ENCODE measurements around the gene GJB2. TPM values are rescaled to one million over a fixed set of nuclear protein-coding genes. Genes with fewer than 3 reads are reported as not detected.

The GJB2 gene
- total and polyA plus RNA-seq, 2 of the 8 experiments (the other 6 are each of a cell fraction or from before 2014, with no cell fraction given): 0.20 to 0.21 TPM

GRCh38 chr13:20193162-20193906 is 596 bp upstream of the GJB2 start:
- H3K4me3 ChIP-seq (ENCODE audit: extremely low read depth in 1 of 4, insufficient read depth in 2 of 4, low read depth in 3 of 4, low read length in 4 of 4): peak overlapping the region; percentile 7 to 63 (median 37)
- no peaks in the 10 kb centered on the region; a peak in 1 of 8 replicates for H3K36me3 ChIP-seq (ENCODE audit: control insufficient read depth in 2 of 4, insufficient read depth in 4 of 4, low read length in 3 of 4)
- peak overlapping the region; percentile 59 to 79 for H3K4me2 ChIP-seq (ENCODE audit: insufficient read depth in 1 of 2, low read depth in 2 of 2, low read length in 2 of 2)
- no peak overlapping the region for H4K91ac ChIP-seq (replicated peaks; ENCODE audit: insufficient read length, low read length)
- H2BK12ac ChIP-seq (ENCODE audit: low read depth, low read length): no peak overlapping the region
- H3K14ac ChIP-seq (ENCODE audit: insufficient read length): no peak overlapping the region
- no peak overlapping the region for H3K23ac ChIP-seq (ENCODE audit: insufficient read length)
- peaks cover 0 to 13% (median 5%) of the 10 kb centered on the region in 4 experiments; a peak in 6 of 7 replicates for H3K4me1 ChIP-seq (replicated peaks in 1 of 4; ENCODE audit: control insufficient read depth in 3 of 4, insufficient read depth in 4 of 4, low read length in 3 of 4)
- no peak overlapping the region for H2BK5ac ChIP-seq (ENCODE audit: low read depth, low read length)
- no peak overlapping the region for H4K5ac ChIP-seq (ENCODE audit: insufficient read length, low read depth, low read length)
- no peak overlapping the region for H3K18ac ChIP-seq (ENCODE audit: extremely low read depth, low read length)
- H3K23me2 ChIP-seq (ENCODE audit: low read depth, low read length): peaks cover 6% of the 10 kb centered on the region; the same call in 1 of the 2 replicates
- no peak overlapping the region for H2AFZ ChIP-seq (ENCODE audit: low read length)
- H3K9ac ChIP-seq (replicated peaks in 1 of 4; ENCODE audit: extremely low read depth in 1 of 4, low read depth in 3 of 4, low read length in 3 of 4): no peak overlapping the region
- ChIA-PET POLR2A (ENCODE audit: partially characterized antibody) (no interaction called here), CTCF (ENCODE audit: partially characterized antibody) (interaction anchor here (2.0 kb wide), 1 partner anchor 8 kb away, joined by 7 read pairs; no protein-coding TSS in a partner anchor)
- 2% methylated on average over 41 of the region's 53 CpGs; no CpG with 5 or more reads in 1 of the 2 experiments for WGBS, 2 experiments (ENCODE audit: extremely low coverage in 1 of 2, insufficient coverage in 1 of 2, insufficient read length in 1 of 2, insufficient replicate concordance in 2 of 2, low coverage in 1 of 2, low lambda C conversion rate in 2 of 2, missing lambda C conversion rate in 1 of 2)
- DNase-seq (ENCODE audit: low read depth in 1 of 2, low spot score in 2 of 2) (peak in 1 of 2 experiments; percentile 54), FAIRE-seq (no peak)
- H3K79me1 ChIP-seq (ENCODE audit: low read depth, low read length): no peaks in the 10 kb centered on the region; the same call in 1 of the 2 replicates
- no peak overlapping the region for H3K27ac ChIP-seq (ENCODE audit: low read depth, low read length)
- H2AK5ac ChIP-seq (ENCODE audit: low read depth, low read length): no peak overlapping the region
- H4K8ac ChIP-seq (ENCODE audit: extremely low read depth, insufficient read depth, low read length): 0 out of 2 replicates have a peak overlapping the region, but pooled peaks have one; percentile 30
- H3K79me2 ChIP-seq (ENCODE audit: control insufficient read depth in 1 of 2, insufficient read depth in 2 of 2, low read length in 2 of 2): no peaks in the 10 kb centered on the region
- H2BK120ac ChIP-seq (replicated peaks; ENCODE audit: low read depth, low read length): no peak overlapping the region
- no peaks in the 10 kb centered on the region for H3K9me3 ChIP-seq (ENCODE audit: insufficient read depth in 2 of 2, low read depth in 1 of 2, low read length in 1 of 2)
- H2BK15ac ChIP-seq (ENCODE audit: low read length): no peak overlapping the region
- H3K4ac ChIP-seq (replicated peaks; ENCODE audit: insufficient read length, low read depth, low read length): no peak overlapping the region
- H2BK20ac ChIP-seq (ENCODE audit: low read length): no peak overlapping the region
- peaks cover 0 to 9% of the 10 kb centered on the region in 2 experiments for H4K20me1 ChIP-seq (replicated peaks in 1 of 2; ENCODE audit: control insufficient read depth in 1 of 2, insufficient read depth in 2 of 2, low read length in 2 of 2)
- H3K56ac ChIP-seq (replicated peaks; ENCODE audit: insufficient read length, low read depth, low read length): no peak overlapping the region
- H3K27me3 ChIP-seq (replicated peaks in 1 of 4; ENCODE audit: control insufficient read depth in 3 of 4, extremely low read depth in 1 of 4, insufficient read depth in 3 of 4, low read length in 3 of 4): peaks cover 52 to 86% (median 81%) of the 10 kb centered on the region in 4 experiments
- TF ChIP-seq KDM4A (IDR thresholded peaks at IDR 0.05; ENCODE audit: low read depth, low read length, severe bottlenecking): peak; percentile 43
- TF ChIP-seq SUZ12 (IDR thresholded peaks at IDR 0.05; ENCODE audit: low read length): peak; percentile 26
